CD4-positive, alpha-beta T cell treated with Interleukin-6 at 100 ng/mL for 8 hours (primary cell): ENCODE results near the gene ROR1.

ENCODE experiments used
- DNase-seq: peaks from one replicate; pipeline ENCODE4 v3.0.0-alpha.2; 2020; ENCODE audit warnings: mixed read lengths, low spot score

ROR1 gene

GRCh38 chr1:64147045-64147724 is 373.4 kb downstream of the ROR1 start:
- no peak for DNase-seq

GRCh38 chr1:64147759-64148158 is 373.9 kb downstream of the ROR1 start:
- DNase-seq = no peak

GRCh38 chr1:64150266-64150665 is 376.4 kb downstream of the ROR1 start:
- DNase-seq = no peak

GRCh38 chr1:64150729-64151230 is 377.0 kb downstream of the ROR1 start:
- no peak for DNase-seq

GRCh38 chr1:64155278-64155677 is 381.5 kb downstream of the ROR1 start:
- DNase-seq = no peak

- DNase-seq = no peak
These were observed 387.6 kb downstream of the ROR1 start for GRCh38 chr1:64161357-64161941.

GRCh38 chr1:64162151-64162550 is 388.3 kb downstream of the ROR1 start:
- DNase-seq = no peak

- DNase-seq = no peak
These were observed 389.0 kb downstream of the ROR1 start for GRCh38 chr1:64162804-64163203.

- DNase-seq = no peak
These were observed 389.6 kb downstream of the ROR1 start for GRCh38 chr1:64163431-64163830.

GRCh38 chr1:64163970-64164369 is 390.2 kb downstream of the ROR1 start:
- DNase-seq = no peak

GRCh38 chr1:64166629-64167028 is 392.8 kb downstream of the ROR1 start:
- no peak for DNase-seq

- DNase-seq = no peak
These were observed 393.4 kb downstream of the ROR1 start for GRCh38 chr1:64167176-64167575.

GRCh38 chr1:64171246-64171645 is 397.4 kb downstream of the ROR1 start:
- no peak for DNase-seq

GRCh38 chr1:64171797-64172281 is 398.0 kb downstream of the ROR1 start:
- no peak for DNase-seq

- no peak for DNase-seq
These were observed 398.7 kb downstream of the ROR1 start for GRCh38 chr1:64172458-64172983.

GRCh38 chr1:64173336-64173940 is 399.6 kb downstream of the ROR1 start:
- DNase-seq = no peak

GRCh38 chr1:64175639-64176038 is 401.8 kb downstream of the ROR1 start:
- no peak for DNase-seq

- no peak for DNase-seq
These were observed 402.8 kb downstream of the ROR1 start for GRCh38 chr1:64176659-64177058.

GRCh38 chr1:64179588-64179987 is 405.8 kb downstream of the ROR1 start:
- DNase-seq = no peak

GRCh38 chr1:64182207-64182606 is 408.4 kb downstream of the ROR1 start:
- DNase-seq = no peak

- DNase-seq = no peak
These were observed 409.7 kb downstream of the ROR1 start for GRCh38 chr1:64183395-64184002.

- DNase-seq = no peak
These were observed 410.2 kb downstream of the ROR1 start for GRCh38 chr1:64184003-64184440.
